Astrocyte (in vitro differentiated cells and primary cell): Measurements from ENCODE around the gene PPP2R2D. TPM values are rescaled to one million over a fixed set of nuclear protein-coding genes. Genes with fewer than 3 reads are reported as not detected.

ENCODE experiments used
- DNase-seq: peaks from one replicate; pipeline ENCODE4 v3.0.0-alpha.2; 2010; ENCODE audit warnings: low read depth
- FAIRE-seq: peaks from 2 replicates; lab custom pipeline; 2011; peaks lifted over from hg19 to GRCh38; lab: Jason Lieb, UNC
- H2AFZ ChIP-seq: 2 replicates; pipeline ENCODE4 v1.6.0; 2012; ENCODE audit warnings: low read depth, low read length, inconsistent platforms
- H3K27ac ChIP-seq: 2 replicates; pipeline ENCODE4 v1.5.1; 2011; ENCODE audit warnings: low read depth, low read length, inconsistent platforms
- H3K27me3 ChIP-seq: 2 replicates; pipeline ENCODE4 v1.6.0; 2011; ENCODE audit warnings: low read length, inconsistent platforms; ENCODE audit not compliant: insufficient read depth
- H3K36me3 ChIP-seq: 2 replicates; pipeline ENCODE4 v1.5.1; 2011; ENCODE audit warnings: low read length, inconsistent platforms; ENCODE audit not compliant: insufficient read depth
- H3K4me1 ChIP-seq: 2 replicates; pipeline ENCODE4 v1.5.1; 2011; ENCODE audit warnings: low read length, inconsistent platforms; ENCODE audit not compliant: insufficient read depth
- H3K4me2 ChIP-seq: 2 replicates; pipeline ENCODE4 v1.6.0; 2012; ENCODE audit warnings: low read length, inconsistent platforms
- H3K4me3 ChIP-seq: 2 replicates; pipeline ENCODE4 v1.5.1; 2011; ENCODE audit warnings: low read depth, mild to moderate bottlenecking, low read length, inconsistent platforms; ENCODE audit not compliant: insufficient read depth
- H3K79me2 ChIP-seq: 2 replicates; pipeline ENCODE4 v1.6.0; 2012; ENCODE audit warnings: mild to moderate bottlenecking, low read length, inconsistent platforms; ENCODE audit not compliant: insufficient read depth
- H3K9ac ChIP-seq: 2 replicates; pipeline ENCODE4 v1.6.0; 2012; ENCODE audit warnings: mild to moderate bottlenecking, low read length, inconsistent platforms
- H3K9me3 ChIP-seq: 2 replicates; pipeline ENCODE4 v1.5.1; 2012; ENCODE audit warnings: low read depth, mild to moderate bottlenecking, low read length, inconsistent platforms; ENCODE audit not compliant: insufficient read depth
- H4K20me1 ChIP-seq: 2 replicates; pipeline ENCODE4 v1.6.0; 2012; ENCODE audit warnings: low read length, inconsistent platforms; ENCODE audit not compliant: insufficient read depth
- H3K27ac Mint-ChIP-seq: one replicate; pipeline ENCODE4 v1.8.0; 2021; ENCODE audit warnings: mild to moderate bottlenecking, mixed read lengths; ENCODE audit not compliant: unreplicated experiment
- H3K27me3 Mint-ChIP-seq: one replicate; pipeline ENCODE4 v1.8.0; 2021; ENCODE audit warnings: low read depth, mixed read lengths; ENCODE audit not compliant: unreplicated experiment
- H3K36me3 Mint-ChIP-seq: one replicate; pipeline ENCODE4 v1.8.0; 2021; ENCODE audit warnings: low read depth, mixed read lengths; ENCODE audit not compliant: unreplicated experiment
- H3K4me1 Mint-ChIP-seq: one replicate; pipeline ENCODE4 v1.8.0; 2021; ENCODE audit warnings: low read depth, mixed read lengths; ENCODE audit not compliant: unreplicated experiment
- H3K4me3 Mint-ChIP-seq: one replicate; pipeline ENCODE4 v1.8.0; 2021; ENCODE audit warnings: mild to moderate bottlenecking, moderate library complexity, mixed read lengths; ENCODE audit not compliant: unreplicated experiment
- H3K9me3 Mint-ChIP-seq: one replicate; pipeline ENCODE4 v1.8.0; 2021; ENCODE audit warnings: mild to moderate bottlenecking, mixed read lengths; ENCODE audit not compliant: unreplicated experiment
- CTCF ChIP-seq: IDR thresholded peaks from 2 replicates; pipeline ENCODE4 v1.5.1; 2011; ENCODE audit warnings: low read depth, mild to moderate bottlenecking, inconsistent platforms, low read length, moderate library complexity; ENCODE audit not compliant: insufficient read depth
- EZH2 ChIP-seq: IDR thresholded peaks from 2 replicates; pipeline ENCODE4 v1.6.1; 2012; ENCODE audit warnings: mild to moderate bottlenecking, low read length, inconsistent platforms; ENCODE audit not compliant: insufficient read depth
- total RNA-seq: library from RNA; stranded (reverse); gene quantifications from 2 replicates; pipeline ENCODE4 v1.2.1, GENCODE V29; 2021

PPP2R2D gene
- total RNA-seq, 1 donor from 2014 or later: 32.5 TPM

GRCh38 chr10:131944976-131945695, 44.3 kb downstream of the PPP2R2D start:
- H3K4me3 Mint-ChIP-seq: no peak overlapping the region
- FAIRE-seq (no peak), DNase-seq (no peak)
- TF ChIP-seq CTCF: no peak
- no peak for TF ChIP-seq EZH2
- Histone ChIP-seq H3K4me3 (no peak overlapping the region), H3K9ac (peak overlapping the region; percentile 72), H3K27me3 (no peaks in the 10 kb centered on the region), H2AFZ (no peak overlapping the region), H3K4me2 (peak overlapping the region; percentile 82), H3K9me3 (no peaks in the 10 kb centered on the region), H4K20me1 (peaks cover 8% of the 10 kb centered on the region), H3K4me1 (peaks cover 38% of the 10 kb centered on the region), H3K79me2 (peaks cover 31% of the 10 kb centered on the region), H3K36me3 (peaks cover 20% of the 10 kb centered on the region), H3K27ac (peak overlapping the region; percentile 89)
- no peaks in the 10 kb centered on the region for H3K9me3 Mint-ChIP-seq
- no peaks in the 10 kb centered on the region for H3K27me3 Mint-ChIP-seq
- peaks cover 35% of the 10 kb centered on the region for H3K4me1 Mint-ChIP-seq
- H3K36me3 Mint-ChIP-seq: peaks cover 34% of the 10 kb centered on the region
- H3K27ac Mint-ChIP-seq: peak overlapping the region; percentile 26

GRCh38 chr10:131946321-131946751, 45.5 kb downstream of the PPP2R2D start:
- peaks cover 35% of the 10 kb centered on the region for H3K4me1 Mint-ChIP-seq
- FAIRE-seq (peak; percentile 70), DNase-seq (peak; percentile 94)
- H3K9me3 Mint-ChIP-seq: no peaks in the 10 kb centered on the region
- Histone ChIP-seq H2AFZ (no peak overlapping the region), H3K4me2 (peak overlapping the region; percentile 82), H3K79me2 (peaks cover 32% of the 10 kb centered on the region), H3K9ac (peak overlapping the region; percentile 72), H3K9me3 (no peaks in the 10 kb centered on the region), H3K27ac (peak overlapping the region; percentile 89), H3K36me3 (peaks cover 16% of the 10 kb centered on the region), H4K20me1 (peaks cover 3% of the 10 kb centered on the region), H3K27me3 (no peaks in the 10 kb centered on the region), H3K4me1 (peaks cover 38% of the 10 kb centered on the region), H3K4me3 (peak overlapping the region; percentile 48)
- TF ChIP-seq CTCF: no peak
- no peak for TF ChIP-seq EZH2
- H3K27me3 Mint-ChIP-seq: no peaks in the 10 kb centered on the region
- H3K36me3 Mint-ChIP-seq: peaks cover 32% of the 10 kb centered on the region
- peak overlapping the region; percentile 58 for H3K4me3 Mint-ChIP-seq
- peak overlapping the region; percentile 51 for H3K27ac Mint-ChIP-seq

- no peaks in the 10 kb centered on the region for H3K27me3 ChIP-seq
- peaks cover 31% of the 10 kb centered on the region for H3K36me3 Mint-ChIP-seq
- H3K4me2 ChIP-seq: peak overlapping the region; percentile 82
- peak overlapping the region; percentile 89 for H3K27ac ChIP-seq
- DNase-seq (peak; percentile 20), FAIRE-seq (no peak)
- no peaks in the 10 kb centered on the region for H3K9me3 Mint-ChIP-seq
- peaks cover 35% of the 10 kb centered on the region for H3K4me1 Mint-ChIP-seq
- H3K9ac ChIP-seq: peak overlapping the region; percentile 45
- peaks cover 16% of the 10 kb centered on the region for H3K36me3 ChIP-seq
- no peak for TF ChIP-seq EZH2
- no peak for TF ChIP-seq CTCF
- H3K4me3 Mint-ChIP-seq: no peak overlapping the region
- peak overlapping the region; percentile 11 for H3K4me3 ChIP-seq
- H2AFZ ChIP-seq: no peak overlapping the region
- H3K27ac Mint-ChIP-seq: peak overlapping the region; percentile 67
- H3K79me2 ChIP-seq: peaks cover 29% of the 10 kb centered on the region
- no peaks in the 10 kb centered on the region for H3K9me3 ChIP-seq
- H4K20me1 ChIP-seq: peaks cover 3% of the 10 kb centered on the region
- H3K27me3 Mint-ChIP-seq: no peaks in the 10 kb centered on the region
- peaks cover 38% of the 10 kb centered on the region for H3K4me1 ChIP-seq
Observed at GRCh38 chr10:131946880-131947279, 46.1 kb downstream of the PPP2R2D start.
